ENCODE measurements around the gene MBD4. TPM values are rescaled to one million over a fixed set of nuclear protein-coding genes. Genes with fewer than 3 reads are reported as not detected.
"Not testable (repeated sequence)": the region's sequence is repeated elsewhere in the genome, so short reads cannot be mapped to it uniquely, and the experiment has no call there.

The MBD4 gene
- total and polyA plus RNA-seq, 2 of the 4 experiments (the other 2 are of a cell fraction): 13.8 to 15.0 TPM

DNA sequence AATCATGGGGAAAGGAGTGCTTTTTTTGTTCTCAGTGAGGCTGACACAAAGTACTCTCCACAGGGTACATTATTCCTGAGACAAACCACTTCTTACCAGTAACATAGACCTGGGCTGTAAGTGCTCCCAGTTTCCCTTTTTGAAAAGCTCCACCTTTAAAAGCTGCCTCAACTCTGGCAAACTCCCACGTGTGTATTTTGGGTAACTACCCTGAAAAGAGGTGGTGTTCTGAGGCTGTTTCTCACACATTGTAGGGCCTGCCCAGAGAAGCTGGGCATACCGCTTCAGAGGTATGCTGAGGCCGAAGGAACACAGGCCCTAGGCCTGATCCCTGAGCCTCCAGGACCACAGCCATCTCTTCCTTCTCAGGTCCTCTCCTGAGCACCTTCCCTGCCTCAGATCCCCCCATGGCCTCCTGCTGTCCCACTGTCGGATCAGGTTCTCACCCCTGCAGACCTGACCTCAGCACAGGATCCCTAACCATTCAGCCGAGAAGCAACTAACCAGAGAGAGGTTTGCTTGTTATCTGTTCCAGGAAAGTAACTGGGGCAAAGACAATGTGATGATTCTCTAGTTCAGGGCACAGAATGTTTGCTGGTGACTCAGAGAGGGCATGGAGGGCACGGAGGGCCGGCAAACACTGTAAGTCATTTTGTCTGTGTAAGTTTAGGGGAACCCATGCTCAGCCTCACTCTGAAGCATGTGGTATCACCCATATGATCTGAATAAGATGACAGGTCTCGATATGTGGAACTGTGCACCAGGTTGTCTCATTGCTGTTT lies 47.5 kb downstream of the MBD4 start:
- CTCF ChIA-PET; H2AFZ ChIP-seq (replicated peaks; ENCODE audit: low read length, poor library complexity); H3K14ac ChIP-seq (replicated peaks; ENCODE audit: low read depth, low read length); H4K91ac ChIP-seq (ENCODE audit: insufficient read depth, low read depth, low read length); H2BK20ac ChIP-seq (ENCODE audit: low read depth, low read length); H2BK5ac ChIP-seq (ENCODE audit: low read depth, low read length, poor library complexity, severe bottlenecking); H3K9me3 ChIP-seq (ENCODE audit: control insufficient read depth, insufficient read depth, low read length); POLR2A ChIA-PET (ENCODE audit: unreplicated experiment); H2AK9ac ChIP-seq (replicated peaks; ENCODE audit: low read depth, low read length, poor library complexity); H3K9ac ChIP-seq (ENCODE audit: low read depth, low read length); H3K4me3 ChIP-seq (ENCODE audit: insufficient read depth, low read depth, low read length); H3K23ac ChIP-seq (ENCODE audit: low read depth, low read length); H2BK120ac ChIP-seq (ENCODE audit: low read depth, low read length); H3K56ac ChIP-seq (ENCODE audit: extremely low read depth, insufficient read depth, low read length); H3K27me3 ChIP-seq (ENCODE audit: control insufficient read depth, insufficient read depth, low read length); H2BK15ac ChIP-seq (ENCODE audit: low read depth, low read length); H4K5ac ChIP-seq (ENCODE audit: low read depth, low read length); DNase-seq; intact Hi-C loops (cut with micrococcal nuclease); H3K4me2 ChIP-seq (ENCODE audit: low read depth, low read length); H2AK5ac ChIP-seq (ENCODE audit: low read depth, low read length); BruUV-seq (replicated peaks); dilution Hi-C loops (cut with HindIII; ENCODE audit: low sequenced_read_pairs, unreplicated experiment); H3K18ac ChIP-seq (ENCODE audit: low read depth, low read length); H3K4ac ChIP-seq (ENCODE audit: low read depth, low read length); H4K8ac ChIP-seq (ENCODE audit: low read depth in 2 of 2, low read length in 2 of 2): not testable (repeated sequence)
- in situ Hi-C loops (cut with MboI; ENCODE audit: low sequenced_read_pairs): loop anchor here (25.0 kb wide), 1 partner anchor 220 kb away; the partner anchor contains the start of gene PLXND1
- Histone ChIP-seq H3K79me1 (ENCODE audit: low read depth in 1 of 2, low read length in 2 of 2) (peaks cover 18 to 66% of the 10 kb centered on the region in 2 experiments), H3K27ac (ENCODE audit: insufficient read depth, low read length) (0 out of 2 replicates have a peak overlapping the region, but pooled peaks have one; percentile 18), H3K36me3 (ENCODE audit: control insufficient read depth, insufficient read depth, low read length) (peaks cover 27% of the 10 kb centered on the region), H4K20me1 (ENCODE audit: insufficient read depth, low read length) (peaks cover 27% of the 10 kb centered on the region), H3K9me1 (ENCODE audit: insufficient read depth, low read length) (peaks cover 14% of the 10 kb centered on the region), H3K4me1 (ENCODE audit: control insufficient read depth, insufficient read depth, low read length) (peaks cover 20% of the 10 kb centered on the region)
- WGBS, 2 experiments (ENCODE audit: extremely low coverage in 2 of 2, insufficient read length in 1 of 2): no CpG with 5 or more reads among the region's 8 CpGs
- ATAC-seq (ENCODE audit: low read depth): peak; percentile 19; the same call in 1 of the 2 replicates

DNA sequence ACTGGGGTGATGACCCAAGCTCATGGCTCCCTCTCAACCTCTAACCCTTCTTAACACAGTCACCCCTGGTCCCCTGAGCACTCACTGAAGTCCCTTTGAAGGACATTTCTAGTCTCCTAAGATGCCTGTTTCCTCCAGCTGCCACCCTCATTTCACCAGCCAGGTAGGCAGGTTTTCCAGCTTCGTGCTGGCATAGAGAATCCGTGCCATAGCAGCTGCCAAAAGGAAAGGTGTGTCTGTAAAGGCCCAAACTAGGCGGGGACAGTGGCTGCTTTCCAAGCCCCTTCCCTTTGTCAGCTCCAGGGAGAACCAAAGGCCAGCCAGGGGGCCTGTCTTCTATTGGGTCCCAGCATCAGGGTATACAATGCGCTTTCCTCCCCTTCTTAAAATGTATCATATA lies 48.2 kb downstream of the MBD4 start:
- CTCF ChIA-PET; H3K14ac ChIP-seq (replicated peaks; ENCODE audit: low read depth, low read length); H2BK20ac ChIP-seq (ENCODE audit: low read depth, low read length); H3K9me3 ChIP-seq (ENCODE audit: control insufficient read depth, insufficient read depth, low read length); H2AK9ac ChIP-seq (replicated peaks; ENCODE audit: low read depth, low read length, poor library complexity); dilution Hi-C loops (cut with HindIII; ENCODE audit: low sequenced_read_pairs, unreplicated experiment); H2BK120ac ChIP-seq (ENCODE audit: low read depth, low read length); BruUV-seq (replicated peaks); H2BK5ac ChIP-seq (ENCODE audit: low read depth, low read length, poor library complexity, severe bottlenecking); H3K18ac ChIP-seq (ENCODE audit: low read depth, low read length); H4K91ac ChIP-seq (ENCODE audit: insufficient read depth, low read depth, low read length); H3K4me2 ChIP-seq (ENCODE audit: low read depth, low read length); intact Hi-C loops (cut with micrococcal nuclease); ATAC-seq (ENCODE audit: low read depth); POLR2A ChIA-PET (ENCODE audit: unreplicated experiment); H3K27ac ChIP-seq (ENCODE audit: insufficient read depth, low read length); H3K56ac ChIP-seq (ENCODE audit: extremely low read depth, insufficient read depth, low read length); H2BK15ac ChIP-seq (ENCODE audit: low read depth, low read length); H4K8ac ChIP-seq (ENCODE audit: low read depth in 2 of 2, low read length in 2 of 2); H3K4me3 ChIP-seq (ENCODE audit: insufficient read depth, low read depth, low read length); H3K27me3 ChIP-seq (ENCODE audit: control insufficient read depth, insufficient read depth, low read length); H4K5ac ChIP-seq (ENCODE audit: low read depth, low read length); H3K4ac ChIP-seq (ENCODE audit: low read depth, low read length); H2AK5ac ChIP-seq (ENCODE audit: low read depth, low read length); H3K9ac ChIP-seq (ENCODE audit: low read depth, low read length); H2AFZ ChIP-seq (replicated peaks; ENCODE audit: low read length, poor library complexity); DNase-seq: not testable (repeated sequence)
- peaks cover 32% of the 10 kb centered on the region for H3K36me3 ChIP-seq (ENCODE audit: control insufficient read depth, insufficient read depth, low read length)
- H3K23ac ChIP-seq (ENCODE audit: low read depth, low read length): peak overlapping the region; percentile 11; the same call in 1 of the 2 replicates
- in situ Hi-C loops (cut with MboI; ENCODE audit: low sequenced_read_pairs): loop anchor here (25.0 kb wide), 1 partner anchor 221 kb away; the partner anchor contains the start of gene PLXND1
- H3K4me1 ChIP-seq (ENCODE audit: control insufficient read depth, insufficient read depth, low read length): peaks cover 20% of the 10 kb centered on the region
- WGBS, 2 experiments (ENCODE audit: extremely low coverage in 2 of 2, insufficient read length in 1 of 2): no CpG with 5 or more reads among the region's 4 CpGs
- peaks cover 18% of the 10 kb centered on the region for H3K9me1 ChIP-seq (ENCODE audit: insufficient read depth, low read length)
- peaks cover 21% of the 10 kb centered on the region for H4K20me1 ChIP-seq (ENCODE audit: insufficient read depth, low read length)
- H3K79me1 ChIP-seq (ENCODE audit: low read depth in 1 of 2, low read length in 2 of 2): peaks cover 22 to 65% of the 10 kb centered on the region in 2 experiments

Data from IMR-90 (cell line).